LoVo (cell line): ENCODE measurements around the gene SUGCT.

Source experiments
- DNase-seq: peaks from one replicate; pipeline ENCODE4 v3.0.0-alpha.2; 2016; ENCODE audit warnings: low spot score

The SUGCT gene

GRCh38 chr7:40874756-40875155 lies 740.0 kb downstream of the SUGCT start:
- DNase-seq, result no peak

- no peak for DNase-seq
These were observed 741.8 kb downstream of the SUGCT start for GRCh38 chr7:40876601-40877000.

- DNase-seq, result no peak
These were observed 745.2 kb downstream of the SUGCT start for GRCh38 chr7:40879941-40880543.

- DNase-seq, result no peak
These were observed 745.8 kb downstream of the SUGCT start for GRCh38 chr7:40880581-40880980.

- no peak for DNase-seq
These were observed 746.7 kb downstream of the SUGCT start for GRCh38 chr7:40881405-40881926.

GRCh38 chr7:40882071-40882658 lies 747.4 kb downstream of the SUGCT start:
- peak; percentile 57 for DNase-seq

- DNase-seq, result no peak
These were observed 749.0 kb downstream of the SUGCT start for GRCh38 chr7:40883826-40884225.

GRCh38 chr7:40884241-40884640 lies 749.4 kb downstream of the SUGCT start:
- DNase-seq, result no peak

GRCh38 chr7:40885503-40885902 lies 750.7 kb downstream of the SUGCT start:
- peak; percentile 74 for DNase-seq

- no peak for DNase-seq
These were observed 752.3 kb downstream of the SUGCT start for GRCh38 chr7:40887099-40887498.

GRCh38 chr7:40888499-40888898 lies 753.7 kb downstream of the SUGCT start:
- DNase-seq, result peak; percentile 52

- no peak for DNase-seq
These were observed 754.3 kb downstream of the SUGCT start for GRCh38 chr7:40889099-40889498.

GRCh38 chr7:40889539-40889938 lies 754.7 kb downstream of the SUGCT start:
- no peak for DNase-seq

- no peak for DNase-seq
These were observed 755.4 kb downstream of the SUGCT start for GRCh38 chr7:40890088-40890692.

GRCh38 chr7:40891232-40891631 lies 756.4 kb downstream of the SUGCT start:
- no peak for DNase-seq

GRCh38 chr7:40899151-40899550 lies 764.3 kb downstream of the SUGCT start:
- DNase-seq, result peak; percentile 87

GRCh38 chr7:40899636-40900507 lies 765.1 kb downstream of the SUGCT start:
- DNase-seq, result peak; percentile 59

- DNase-seq, result no peak
These were observed 769.1 kb downstream of the SUGCT start for GRCh38 chr7:40903872-40904271.

- no peak for DNase-seq
These were observed 772.5 kb downstream of the SUGCT start for GRCh38 chr7:40907286-40907685.

- no peak for DNase-seq
These were observed 774.7 kb downstream of the SUGCT start for GRCh38 chr7:40909346-40909980.
